ENCODE measurements around the gene CLCN6. TPM values are rescaled to one million over a fixed set of nuclear protein-coding genes. Genes with fewer than 3 reads are reported as not detected.

Gene CLCN6
- total and polyA plus RNA-seq, 2 of the 13 experiments (the other 11 are each of a cell fraction or from before 2014, with no cell fraction given) = 14.9 to 19.3 TPM

DNA sequence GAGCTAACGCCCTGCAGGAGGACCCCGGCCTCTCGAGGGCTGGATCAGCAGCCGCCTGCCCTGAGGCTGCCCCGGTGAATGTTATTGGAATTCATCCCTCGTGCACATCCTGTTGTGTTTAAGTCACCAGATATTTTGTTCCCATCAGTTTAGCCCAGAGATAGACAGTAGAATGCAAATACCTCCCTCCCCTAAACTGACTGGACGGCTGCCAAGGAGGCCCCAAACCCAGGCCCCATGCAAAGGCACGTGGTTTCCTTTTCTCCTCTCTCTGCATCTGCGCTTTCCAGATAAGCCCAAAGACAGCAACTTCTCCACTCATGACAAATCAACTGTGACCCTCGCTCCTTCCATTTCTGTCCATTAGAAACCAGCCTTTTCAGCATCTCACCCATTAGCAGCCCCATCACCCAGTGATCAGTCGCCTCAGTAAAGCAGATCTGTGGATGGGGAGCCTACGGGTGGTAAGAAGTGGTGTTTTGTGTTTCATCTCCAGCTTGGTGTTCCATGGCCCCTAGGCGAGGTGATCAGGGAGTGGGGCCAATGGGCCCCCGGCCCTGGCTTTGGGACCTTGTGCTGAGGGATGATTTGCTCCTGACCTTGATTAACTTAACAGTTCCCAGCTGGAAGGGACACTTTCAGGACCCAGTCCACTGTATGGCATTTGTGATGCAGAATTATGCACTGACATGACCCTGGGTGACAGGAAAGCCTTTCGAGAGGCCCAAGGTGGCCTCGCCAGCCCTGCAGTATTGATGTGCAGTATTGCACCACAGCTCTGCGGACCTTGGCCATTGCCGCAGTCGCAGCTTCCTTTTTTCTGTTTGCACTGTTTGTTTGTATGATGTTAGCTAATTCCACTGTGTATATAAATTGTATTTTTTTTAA is 36.4 kb downstream of the CLCN6 start (continued):
- no peak for TF ChIP-seq CAMTA2 (CRISPR knock-in tag; IDR thresholded peaks at IDR 0.05; ENCODE audit: borderline replicate concordance)
- TF ChIP-seq NCOA2 (CRISPR knock-in tag; IDR thresholded peaks at IDR 0.05) = peak; percentile 96
- TF ChIP-seq, protein P1, sequence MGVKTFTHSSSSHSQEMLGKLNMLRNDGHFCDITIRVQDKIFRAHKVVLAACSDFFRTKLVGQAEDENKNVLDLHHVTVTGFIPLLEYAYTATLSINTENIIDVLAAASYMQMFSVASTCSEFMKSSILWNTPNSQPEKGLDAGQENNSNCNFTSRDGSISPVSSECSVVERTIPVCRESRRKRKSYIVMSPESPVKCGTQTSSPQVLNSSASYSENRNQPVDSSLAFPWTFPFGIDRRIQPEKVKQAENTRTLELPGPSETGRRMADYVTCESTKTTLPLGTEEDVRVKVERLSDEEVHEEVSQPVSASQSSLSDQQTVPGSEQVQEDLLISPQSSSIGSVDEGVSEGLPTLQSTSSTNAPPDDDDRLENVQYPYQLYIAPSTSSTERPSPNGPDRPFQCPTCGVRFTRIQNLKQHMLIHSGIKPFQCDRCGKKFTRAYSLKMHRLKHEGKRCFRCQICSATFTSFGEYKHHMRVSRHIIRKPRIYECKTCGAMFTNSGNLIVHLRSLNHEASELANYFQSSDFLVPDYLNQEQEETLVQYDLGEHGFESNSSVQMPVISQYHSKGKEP (CRISPR knock-in tag; IDR thresholded peaks at IDR 0.05) = 0 out of 2 replicates have a peak, but pooled peaks have one; percentile 32
- no peak for TF ChIP-seq ZNF234 (CRISPR knock-in tag; conservative IDR thresholded peaks at IDR 0.05)
- TF ChIP-seq ZBTB7A (CRISPR knock-in tag; IDR thresholded peaks at IDR 0.05) = no peak
- TF ChIP-seq ETV6 (CRISPR knock-in tag; conservative IDR thresholded peaks at IDR 0.05) = no peak
- TF ChIP-seq ZBTB38 (CRISPR knock-in tag; IDR thresholded peaks at IDR 0.05) = peak; percentile 8; the same call in 1 of the 2 replicates
- TF ChIP-seq CHD2 (IDR thresholded peaks at IDR 0.05; ENCODE audit: low read depth, low read length) = no peak
- TF ChIP-seq EP300 (IDR thresholded peaks at IDR 0.05; ENCODE audit: low read depth in 2 of 2, low read length in 2 of 2) = peak; percentile 96 to 97
- peak; percentile 86; the same call in 1 of the 2 replicates for TF ChIP-seq EP300 (CRISPR knock-in tag; IDR thresholded peaks at IDR 0.05; ENCODE audit: borderline replicate concordance)
- TF ChIP-seq, protein P2, sequence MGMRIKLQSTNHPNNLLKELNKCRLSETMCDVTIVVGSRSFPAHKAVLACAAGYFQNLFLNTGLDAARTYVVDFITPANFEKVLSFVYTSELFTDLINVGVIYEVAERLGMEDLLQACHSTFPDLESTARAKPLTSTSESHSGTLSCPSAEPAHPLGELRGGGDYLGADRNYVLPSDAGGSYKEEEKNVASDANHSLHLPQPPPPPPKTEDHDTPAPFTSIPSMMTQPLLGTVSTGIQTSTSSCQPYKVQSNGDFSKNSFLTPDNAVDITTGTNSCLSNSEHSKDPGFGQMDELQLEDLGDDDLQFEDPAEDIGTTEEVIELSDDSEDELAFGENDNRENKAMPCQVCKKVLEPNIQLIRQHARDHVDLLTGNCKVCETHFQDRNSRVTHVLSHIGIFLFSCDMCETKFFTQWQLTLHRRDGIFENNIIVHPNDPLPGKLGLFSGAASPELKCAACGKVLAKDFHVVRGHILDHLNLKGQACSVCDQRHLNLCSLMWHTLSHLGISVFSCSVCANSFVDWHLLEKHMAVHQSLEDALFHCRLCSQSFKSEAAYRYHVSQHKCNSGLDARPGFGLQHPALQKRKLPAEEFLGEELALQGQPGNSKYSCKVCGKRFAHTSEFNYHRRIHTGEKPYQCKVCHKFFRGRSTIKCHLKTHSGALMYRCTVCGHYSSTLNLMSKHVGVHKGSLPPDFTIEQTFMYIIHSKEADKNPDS (CRISPR knock-in tag; IDR thresholded peaks at IDR 0.05) = no peak; the same call in 1 of the 2 replicates
- no peak for TF ChIP-seq NFYB (CRISPR knock-in tag; IDR thresholded peaks at IDR 0.05)
- TF ChIP-seq, protein P3, sequence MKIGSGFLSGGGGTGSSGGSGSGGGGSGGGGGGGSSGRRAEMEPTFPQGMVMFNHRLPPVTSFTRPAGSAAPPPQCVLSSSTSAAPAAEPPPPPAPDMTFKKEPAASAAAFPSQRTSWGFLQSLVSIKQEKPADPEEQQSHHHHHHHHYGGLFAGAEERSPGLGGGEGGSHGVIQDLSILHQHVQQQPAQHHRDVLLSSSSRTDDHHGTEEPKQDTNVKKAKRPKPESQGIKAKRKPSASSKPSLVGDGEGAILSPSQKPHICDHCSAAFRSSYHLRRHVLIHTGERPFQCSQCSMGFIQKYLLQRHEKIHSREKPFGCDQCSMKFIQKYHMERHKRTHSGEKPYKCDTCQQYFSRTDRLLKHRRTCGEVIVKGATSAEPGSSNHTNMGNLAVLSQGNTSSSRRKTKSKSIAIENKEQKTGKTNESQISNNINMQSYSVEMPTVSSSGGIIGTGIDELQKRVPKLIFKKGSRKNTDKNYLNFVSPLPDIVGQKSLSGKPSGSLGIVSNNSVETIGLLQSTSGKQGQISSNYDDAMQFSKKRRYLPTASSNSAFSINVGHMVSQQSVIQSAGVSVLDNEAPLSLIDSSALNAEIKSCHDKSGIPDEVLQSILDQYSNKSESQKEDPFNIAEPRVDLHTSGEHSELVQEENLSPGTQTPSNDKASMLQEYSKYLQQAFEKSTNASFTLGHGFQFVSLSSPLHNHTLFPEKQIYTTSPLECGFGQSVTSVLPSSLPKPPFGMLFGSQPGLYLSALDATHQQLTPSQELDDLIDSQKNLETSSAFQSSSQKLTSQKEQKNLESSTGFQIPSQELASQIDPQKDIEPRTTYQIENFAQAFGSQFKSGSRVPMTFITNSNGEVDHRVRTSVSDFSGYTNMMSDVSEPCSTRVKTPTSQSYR (CRISPR knock-in tag; IDR thresholded peaks at IDR 0.05; ENCODE audit: borderline replicate concordance) = 0 out of 2 replicates have a peak, but pooled peaks have one; percentile 31
- peak; percentile 83; the same call in 1 of the 2 replicates for TF ChIP-seq SAP130 (CRISPR knock-in tag; IDR thresholded peaks at IDR 0.05; ENCODE audit: low read depth)
- TF ChIP-seq SMAD1 (CRISPR knock-in tag; IDR thresholded peaks at IDR 0.05; ENCODE audit: borderline replicate concordance, low read depth) = 0 out of 2 replicates have a peak, but pooled peaks have one; percentile 21
- TF ChIP-seq ZNF232 (CRISPR knock-in tag; IDR thresholded peaks at IDR 0.05; ENCODE audit: borderline replicate concordance) = peak; percentile 31; the same call in 1 of the 2 replicates
- TF ChIP-seq ISX (CRISPR knock-in tag; conservative IDR thresholded peaks at IDR 0.05) = no peak
- TF ChIP-seq ZNF777 (CRISPR knock-in tag; IDR thresholded peaks at IDR 0.05) = 0 out of 2 replicates have a peak, but pooled peaks have one; percentile 23
- peak; percentile 41; the same call in 1 of the 2 replicates for TF ChIP-seq MIXL1 (CRISPR knock-in tag; IDR thresholded peaks at IDR 0.05)
- peak; percentile 65; the same call in 1 of the 2 replicates for TF ChIP-seq HDAC1 (CRISPR knock-in tag; IDR thresholded peaks at IDR 0.05)

Data from HepG2 (cell line).